Endodermal cell (in vitro differentiated cells): ENCODE measurements around the gene KIFAP3. TPM values are rescaled to one million over a fixed set of nuclear protein-coding genes. Genes with fewer than 3 reads are reported as not detected.

Experiments used
- DNase-seq: peaks from one replicate; pipeline ENCODE4 v3.0.0-alpha.2; 2017
- H3K27ac ChIP-seq: 2 replicates; pipeline ENCODE4 v1.5.1; 2013; ENCODE audit warnings: mild to moderate bottlenecking, low read depth, low read length, moderate library complexity
- H3K27me3 ChIP-seq: 2 replicates; pipeline ENCODE4 v1.6.1; 2013; ENCODE audit warnings: mild to moderate bottlenecking, low read length, moderate library complexity; ENCODE audit not compliant: insufficient read depth, control insufficient read depth, poor library complexity, severe bottlenecking
- H3K36me3 ChIP-seq: 2 replicates; pipeline ENCODE4 v1.7.0; 2013; ENCODE audit warnings: mild to moderate bottlenecking, low read length, moderate library complexity; ENCODE audit not compliant: control insufficient read depth, insufficient read depth
- H3K4me1 ChIP-seq: one replicate; pipeline ENCODE4 v1.7.0; 2013; ENCODE audit warnings: low read length; ENCODE audit not compliant: control insufficient read depth, insufficient read depth
- H3K4me3 ChIP-seq: 2 replicates; pipeline ENCODE4 v1.5.1; 2013; ENCODE audit warnings: mild to moderate bottlenecking, low read length, moderate library complexity
- H3K9ac ChIP-seq: 2 replicates; pipeline ENCODE4 v1.6.1; 2013; ENCODE audit warnings: mild to moderate bottlenecking, low read length, moderate library complexity; ENCODE audit not compliant: poor library complexity, severe bottlenecking; ENCODE audit errors: extremely low read depth
- H3K9me3 ChIP-seq: 2 replicates; pipeline ENCODE4 v1.6.1; 2013; ENCODE audit warnings: mild to moderate bottlenecking, low read length, moderate library complexity; ENCODE audit not compliant: control insufficient read depth
- H3K27ac Mint-ChIP-seq: 2 replicates; pipeline ENCODE4 v1.8.0; 2020; ENCODE audit warnings: mixed read lengths
- H3K27me3 Mint-ChIP-seq: 2 replicates; pipeline ENCODE4 v1.8.0; 2021; ENCODE audit warnings: mild to moderate bottlenecking, mixed read lengths; ENCODE audit not compliant: insufficient read depth
- H3K36me3 Mint-ChIP-seq: 2 replicates; pipeline ENCODE4 v1.8.0; 2020; ENCODE audit warnings: low read depth, mixed read lengths
- H3K4me1 Mint-ChIP-seq: 2 replicates; pipeline ENCODE4 v1.8.0; 2020; ENCODE audit warnings: mixed read lengths
- H3K4me3 Mint-ChIP-seq: 2 replicates; pipeline ENCODE4 v1.8.0; 2020; ENCODE audit warnings: mild to moderate bottlenecking, moderate library complexity, mixed read lengths
- H3K9me3 Mint-ChIP-seq: 2 replicates; pipeline ENCODE4 v1.8.0; 2020; ENCODE audit warnings: mild to moderate bottlenecking, mixed read lengths
- CTCF ChIP-seq: fragments of 200-600 bp; sonication (generic); conservative IDR thresholded peaks from 2 replicates; pipeline ENCODE4 v1.5.0; 2021; ENCODE audit warnings: antibody characterized with exemption, mild to moderate bottlenecking
- WGBS, 2 experiments: methylation state at CpG; one replicate each; pipeline versions ENCODE4 v1.1.5 to v1.1.7; 2013; ENCODE audit warnings: missing lambda C conversion rate in 2 of 2, mixed read lengths in 1 of 2; ENCODE audit not compliant: insufficient coverage in 1 of 2, insufficient read length in 1 of 2; 5-methylcytosine and 5-hydroxymethylcytosine counted together
- total RNA-seq, 2 donors: library from RNA; stranded (reverse); fragmentation: NEBNext Ultra II Directional in 1 of 2; extraction: Animal tissue kit (Norgen Biotek cat#: 25700) in 1 of 2; gene quantifications; 2 replicates in 1 of 2; 3 replicates in 1 of 2; pipeline ENCODE4 v1.2.1, GENCODE V29; 2021

Gene KIFAP3
- total RNA-seq, 2 donors from 2014 or later = 8.9 to 14.5 TPM

GRCh38 chr1:170041423-170042192, 32.9 kb downstream of the KIFAP3 start:
- Mint-ChIP-seq H3K27ac (no peak overlapping the region), H3K36me3 (peaks cover 4% of the 10 kb centered on the region), H3K4me1 (no peaks in the 10 kb centered on the region), H3K9me3 (no peaks in the 10 kb centered on the region), H3K4me3 (no peak overlapping the region), H3K27me3 (no peaks in the 10 kb centered on the region)
- Histone ChIP-seq H3K36me3 (no peaks in the 10 kb centered on the region), H3K4me3 (no peak overlapping the region), H3K27me3 (no peaks in the 10 kb centered on the region), H3K9ac (no peak overlapping the region), H3K4me1 (no peaks in the 10 kb centered on the region), H3K27ac (no peak overlapping the region), H3K9me3 (no peaks in the 10 kb centered on the region)
- WGBS, 2 experiments = 92 to 96% methylated on average over 12 to 14 of the region's 14 CpGs
- TF ChIP-seq CTCF = no peak
- no peak for DNase-seq

GRCh38 chr1:170032531-170033280, 41.8 kb downstream of the KIFAP3 start:
- no peak for DNase-seq
- Histone ChIP-seq H3K4me3 (no peak overlapping the region), H3K9me3 (peaks cover 1% of the 10 kb centered on the region), H3K36me3 (no peaks in the 10 kb centered on the region), H3K9ac (no peak overlapping the region), H3K27ac (no peak overlapping the region), H3K27me3 (no peaks in the 10 kb centered on the region), H3K4me1 (no peaks in the 10 kb centered on the region)
- no peak overlapping the region for H3K27ac Mint-ChIP-seq
- H3K9me3 Mint-ChIP-seq = peaks cover under 1% of the 10 kb centered on the region
- peaks cover 4% of the 10 kb centered on the region for H3K36me3 Mint-ChIP-seq
- WGBS, 2 experiments = 60 to 89% methylated on average over 1 to 2 of the region's 2 CpGs
- H3K4me1 Mint-ChIP-seq = no peaks in the 10 kb centered on the region
- H3K27me3 Mint-ChIP-seq = no peaks in the 10 kb centered on the region
- H3K4me3 Mint-ChIP-seq = no peak overlapping the region
- TF ChIP-seq CTCF = no peak

- Histone ChIP-seq H3K27ac (no peak overlapping the region), H3K9ac (no peak overlapping the region), H3K27me3 (no peaks in the 10 kb centered on the region), H3K9me3 (peaks cover 9% of the 10 kb centered on the region), H3K4me3 (no peak overlapping the region), H3K36me3 (no peaks in the 10 kb centered on the region), H3K4me1 (no peaks in the 10 kb centered on the region)
- WGBS, 2 experiments = 80% methylated on average over 1 of the region's 1 CpG; no CpG with 5 or more reads in 1 of the 2 experiments
- no peaks in the 10 kb centered on the region for H3K36me3 Mint-ChIP-seq
- H3K27ac Mint-ChIP-seq = no peak overlapping the region
- DNase-seq = no peak
- H3K27me3 Mint-ChIP-seq = no peaks in the 10 kb centered on the region
- H3K4me3 Mint-ChIP-seq = no peak overlapping the region
- peaks cover 8% of the 10 kb centered on the region for H3K9me3 Mint-ChIP-seq
- no peak for TF ChIP-seq CTCF
- no peaks in the 10 kb centered on the region for H3K4me1 Mint-ChIP-seq
Observed at GRCh38 chr1:170030212-170030611, 44.3 kb downstream of the KIFAP3 start.
